Activated T-helper 17 cell treated with anti-CD3 and anti-CD28 coated beads, Interleukin-2, amount 50 U/mL, for 72 hours (primary cell): ENCODE measurements around the gene OTOF. TPM values are rescaled to one million over a fixed set of nuclear protein-coding genes. Genes with fewer than 3 reads are reported as not detected.
A peak's percentile ranks its signal among the peaks of the same experiment; 100 is the strongest.

Experiments used
- ATAC-seq: fragments of 150-1000 bp; cut with Tn5 transposase; replicated peaks from 2 replicates; pipeline ENCODE4 v1.10.0; 2021; ENCODE audit warnings: mild to moderate bottlenecking, moderate library complexity
- H3K27ac Mint-ChIP-seq: one replicate; pipeline ENCODE4 v1.8.0; 2022; ENCODE audit warnings: mixed read lengths
- H3K27me3 Mint-ChIP-seq: one replicate; pipeline ENCODE4 v1.8.0; 2022; ENCODE audit warnings: mixed read lengths
- H3K36me3 Mint-ChIP-seq: one replicate; pipeline ENCODE4 v1.8.0; 2022; ENCODE audit warnings: low read depth, mild to moderate bottlenecking, mixed read lengths
- H3K4me1 Mint-ChIP-seq: one replicate; pipeline ENCODE4 v1.8.0; 2022; ENCODE audit warnings: mixed read lengths
- H3K4me3 Mint-ChIP-seq: one replicate; pipeline ENCODE4 v1.8.0; 2022; ENCODE audit warnings: mild to moderate bottlenecking, mixed read lengths
- H3K9me3 Mint-ChIP-seq: one replicate; pipeline ENCODE4 v1.8.0; 2022; ENCODE audit warnings: mixed read lengths
- total RNA-seq, 2 donors: library from RNA; stranded (reverse); gene quantifications; one replicate each; pipeline ENCODE4 v1.2.3, GENCODE V29; 2022

The OTOF gene
- total RNA-seq, 2 donors from 2014 or later: 0.95 to 2.1 TPM

DNA sequence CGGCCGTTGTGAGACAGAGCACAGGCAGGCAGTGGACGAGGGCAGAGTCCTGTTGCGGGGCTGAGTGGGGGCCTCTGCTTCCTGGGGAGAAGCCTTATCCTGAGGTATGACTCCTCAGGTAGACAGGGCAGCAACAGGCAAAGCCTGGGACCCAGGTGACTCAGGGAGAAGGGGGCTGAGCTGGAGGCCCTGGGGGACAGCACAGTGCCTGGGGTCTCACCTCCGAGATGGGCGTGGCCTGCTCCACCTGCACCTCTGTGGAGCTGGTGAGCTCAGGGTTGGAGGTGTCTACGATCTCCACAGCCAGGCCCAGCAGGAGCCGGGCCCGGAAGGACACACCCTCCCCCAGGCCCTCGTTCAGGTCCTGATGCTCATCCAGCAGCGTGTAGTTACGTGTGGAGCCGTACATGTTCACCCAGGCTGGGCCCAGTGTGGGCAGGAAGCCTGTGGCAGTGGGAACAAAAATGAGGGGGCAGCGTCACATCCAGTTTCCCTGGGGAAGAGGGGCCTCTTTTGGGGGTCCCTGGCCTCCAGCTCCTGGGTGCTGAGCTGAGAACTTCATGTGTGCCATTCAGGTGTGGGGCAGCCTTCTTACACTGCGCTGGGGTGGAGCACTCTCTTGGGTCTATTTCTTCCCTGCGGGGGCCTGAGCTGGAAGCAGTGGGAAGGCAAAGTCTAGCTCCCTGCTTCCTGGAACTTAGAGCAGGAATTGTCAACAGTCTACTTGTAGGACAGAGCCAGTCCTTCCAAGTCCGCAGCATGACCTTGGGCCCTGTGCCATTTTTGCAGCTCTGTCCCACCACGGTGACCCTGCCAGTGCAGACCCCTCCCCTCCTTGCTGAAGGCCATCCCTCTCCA, 2.9 kb upstream of the OTOF start:
- Mint-ChIP-seq H3K27me3 (no peaks in the 10 kb centered on the region), H3K27ac (no peak overlapping the region), H3K9me3 (no peaks in the 10 kb centered on the region), H3K4me1 (no peaks in the 10 kb centered on the region), H3K36me3 (no peaks in the 10 kb centered on the region), H3K4me3 (no peak overlapping the region)
- no peak for ATAC-seq

DNA sequence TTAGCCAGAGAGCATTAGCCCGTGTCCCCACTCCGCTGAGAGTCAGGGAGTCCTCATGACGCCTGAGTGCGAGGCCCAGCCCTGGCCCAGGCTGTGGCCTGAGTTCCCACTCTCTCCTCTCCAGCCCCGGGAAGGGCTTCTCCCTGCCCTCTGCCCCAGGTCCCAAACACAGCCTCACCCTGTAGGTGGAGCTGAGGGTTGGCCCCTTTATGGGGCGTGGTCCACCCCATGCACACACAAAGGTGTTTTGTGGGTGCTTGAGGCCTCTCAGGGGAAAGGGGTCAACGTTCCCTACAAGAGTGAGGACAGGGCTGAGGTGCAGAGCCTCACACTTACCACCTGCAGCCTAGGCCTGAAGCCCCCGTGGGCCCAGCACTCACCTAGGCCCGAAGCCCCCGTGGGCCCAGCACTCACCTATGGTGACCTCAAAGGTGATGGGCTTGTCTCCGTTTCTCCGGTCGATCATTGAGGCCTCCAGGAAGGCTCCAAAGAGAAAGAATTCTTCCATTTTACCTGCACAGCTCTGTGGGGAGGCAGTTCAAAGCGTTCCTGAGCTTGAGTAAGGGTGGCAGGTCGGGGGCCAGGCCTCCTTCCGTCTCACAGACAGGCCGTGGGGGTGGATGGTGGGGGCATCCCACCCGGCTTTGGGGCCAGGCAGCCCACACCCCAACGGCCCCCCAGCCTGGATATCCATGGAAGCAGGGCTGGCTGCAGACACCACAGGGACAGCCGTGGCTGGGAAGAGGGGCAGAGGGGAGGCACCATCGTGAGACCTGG, 2.1 kb upstream of the OTOF start:
- ATAC-seq: no peak
- no peak overlapping the region for H3K4me3 Mint-ChIP-seq
- no peaks in the 10 kb centered on the region for H3K36me3 Mint-ChIP-seq
- H3K9me3 Mint-ChIP-seq: no peaks in the 10 kb centered on the region
- H3K4me1 Mint-ChIP-seq: no peaks in the 10 kb centered on the region
- no peak overlapping the region for H3K27ac Mint-ChIP-seq
- no peaks in the 10 kb centered on the region for H3K27me3 Mint-ChIP-seq

DNA sequence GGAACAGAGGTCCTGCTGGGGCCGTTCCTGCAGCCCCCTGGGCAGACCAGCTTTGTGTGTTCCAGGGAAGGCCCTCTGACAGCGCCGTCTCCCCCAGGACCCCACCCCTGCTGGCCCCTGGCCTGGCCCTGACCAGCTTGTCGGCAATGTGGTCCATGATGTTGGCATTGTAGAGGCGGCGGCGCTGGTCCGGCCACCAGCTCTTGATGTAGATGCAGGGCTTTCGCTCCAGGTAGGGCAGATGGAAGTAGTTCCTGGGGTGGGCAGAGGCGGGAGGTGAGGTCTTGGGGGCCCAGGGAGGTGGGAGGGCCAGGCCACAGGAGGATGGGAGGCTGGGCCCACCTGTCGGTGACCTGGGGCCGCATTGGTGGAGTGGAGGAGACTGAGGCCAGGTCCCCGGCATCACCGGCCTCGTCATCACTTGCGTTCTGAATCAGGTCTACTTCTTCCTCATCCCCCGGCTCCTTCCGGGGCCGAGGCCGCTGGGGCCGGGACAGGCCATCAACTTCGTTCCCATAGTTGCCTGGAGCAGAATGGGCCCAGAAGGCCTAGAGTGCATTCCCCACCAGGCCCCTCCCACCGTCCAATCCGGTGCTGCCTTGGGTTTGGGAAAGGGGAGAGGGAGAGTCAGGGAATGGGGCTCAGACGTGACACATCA, 1.3 kb upstream of the OTOF start:
- Mint-ChIP-seq H3K36me3 (no peaks in the 10 kb centered on the region), H3K27ac (no peak overlapping the region), H3K4me1 (no peaks in the 10 kb centered on the region), H3K27me3 (no peaks in the 10 kb centered on the region), H3K4me3 (no peak overlapping the region), H3K9me3 (no peaks in the 10 kb centered on the region)
- ATAC-seq: no peak

DNA sequence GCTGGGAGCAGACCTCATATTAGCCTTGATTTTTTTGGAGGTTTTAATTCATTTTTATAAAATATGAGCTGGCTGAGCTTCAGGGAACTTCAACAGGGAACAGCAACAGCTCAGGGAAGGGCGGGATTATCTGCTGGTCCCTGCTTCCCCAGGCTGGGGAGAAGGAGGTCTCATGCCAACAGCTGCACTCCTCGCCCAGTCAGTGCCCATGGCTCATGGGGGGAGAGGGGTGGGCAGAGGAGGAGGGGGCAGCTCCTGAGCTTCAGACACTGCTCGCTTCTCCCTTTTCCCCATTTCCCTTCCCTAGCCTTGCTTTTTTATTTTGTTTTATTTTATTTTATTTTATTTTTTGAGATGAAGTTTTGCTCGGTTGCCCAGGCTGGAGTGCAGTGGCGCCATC, 442 bp upstream of the OTOF start:
- H3K4me1 Mint-ChIP-seq: no peaks in the 10 kb centered on the region
- no peaks in the 10 kb centered on the region for H3K36me3 Mint-ChIP-seq
- no peak overlapping the region for H3K27ac Mint-ChIP-seq
- no peaks in the 10 kb centered on the region for H3K27me3 Mint-ChIP-seq
- H3K4me3 Mint-ChIP-seq: no peak overlapping the region
- ATAC-seq: no peak
- H3K9me3 Mint-ChIP-seq: no peaks in the 10 kb centered on the region

DNA sequence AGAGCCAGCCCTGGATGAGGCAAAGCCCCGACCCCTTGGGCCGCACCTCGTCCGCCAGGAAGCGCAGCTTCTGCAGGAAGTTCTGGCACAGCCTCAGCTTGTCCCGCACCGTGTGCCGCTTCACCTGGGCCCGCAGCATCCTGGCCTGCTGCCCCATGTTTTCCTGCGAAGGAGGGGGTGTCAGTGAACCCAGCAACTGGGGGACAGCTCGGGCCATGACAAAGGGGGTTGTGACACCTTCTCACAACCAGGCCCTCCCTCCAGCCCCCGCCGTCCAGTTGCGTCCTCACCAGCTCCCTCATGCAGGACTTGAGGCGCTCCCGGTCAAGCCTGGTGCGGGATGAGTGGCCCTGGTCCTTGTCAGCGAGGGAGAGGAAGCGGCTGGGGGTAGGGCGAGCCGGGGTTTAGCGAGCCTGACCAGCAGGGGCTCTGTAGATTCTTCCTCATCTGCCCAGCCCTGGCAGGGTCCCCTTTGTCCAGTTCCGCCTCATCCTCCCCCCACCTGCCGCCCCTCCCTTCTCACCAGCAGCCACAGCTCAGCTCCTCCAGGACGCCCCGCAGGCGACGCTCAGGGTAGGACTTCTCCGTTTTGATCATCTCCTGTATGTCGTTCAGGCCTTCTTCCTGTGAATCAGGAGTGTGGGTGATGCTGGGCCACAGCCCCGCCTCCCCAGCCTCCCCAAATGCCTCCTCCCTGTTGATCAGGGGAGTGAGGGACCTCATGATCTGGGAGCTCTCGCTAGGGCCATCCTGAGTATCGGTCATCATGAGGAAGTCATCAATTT, 606 bp downstream of the OTOF start:
- Mint-ChIP-seq H3K27ac (peak overlapping the region; percentile 48), H3K27me3 (no peaks in the 10 kb centered on the region), H3K4me1 (no peaks in the 10 kb centered on the region), H3K9me3 (no peaks in the 10 kb centered on the region), H3K4me3 (peak overlapping the region; percentile 38), H3K36me3 (no peaks in the 10 kb centered on the region)
- ATAC-seq: peak; percentile 76

DNA sequence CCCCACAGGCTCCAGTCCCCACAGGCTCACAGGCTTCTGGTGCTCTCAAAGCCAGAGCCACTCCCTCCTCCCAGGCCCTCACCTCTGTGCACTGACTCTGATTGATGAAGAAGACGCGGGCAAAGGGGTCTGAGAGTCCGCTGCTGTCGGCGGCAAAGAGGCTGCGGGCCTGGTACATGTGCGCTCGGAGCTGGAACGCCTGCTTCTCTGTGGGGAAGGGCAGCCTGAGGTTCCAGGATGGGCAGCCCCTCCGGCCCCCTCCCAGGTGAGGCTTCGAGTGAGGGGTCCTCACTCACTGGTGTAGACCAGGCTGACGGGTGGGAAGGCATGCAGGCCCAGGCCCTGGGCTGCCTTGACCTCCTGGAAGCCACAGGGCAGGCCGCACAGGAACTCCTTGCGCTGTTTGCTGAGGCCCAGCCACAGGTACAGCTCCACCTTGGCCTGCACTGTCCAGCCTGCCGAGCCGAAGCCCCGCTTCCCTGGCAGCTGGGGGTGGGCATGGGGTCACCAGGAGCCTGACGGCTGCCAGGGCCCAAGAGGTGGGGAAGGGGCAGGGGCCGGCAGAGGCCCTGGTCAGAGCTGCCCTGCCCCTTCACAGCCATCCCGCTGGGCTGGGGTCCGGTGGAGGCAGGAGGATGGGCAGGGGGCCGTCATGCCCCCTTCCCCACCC, 2.0 kb downstream of the OTOF start:
- no peak for ATAC-seq
- H3K4me1 Mint-ChIP-seq: no peaks in the 10 kb centered on the region
- H3K27me3 Mint-ChIP-seq: no peaks in the 10 kb centered on the region
- no peak overlapping the region for H3K27ac Mint-ChIP-seq
- no peaks in the 10 kb centered on the region for H3K36me3 Mint-ChIP-seq
- no peak overlapping the region for H3K4me3 Mint-ChIP-seq
- H3K9me3 Mint-ChIP-seq: no peaks in the 10 kb centered on the region

DNA sequence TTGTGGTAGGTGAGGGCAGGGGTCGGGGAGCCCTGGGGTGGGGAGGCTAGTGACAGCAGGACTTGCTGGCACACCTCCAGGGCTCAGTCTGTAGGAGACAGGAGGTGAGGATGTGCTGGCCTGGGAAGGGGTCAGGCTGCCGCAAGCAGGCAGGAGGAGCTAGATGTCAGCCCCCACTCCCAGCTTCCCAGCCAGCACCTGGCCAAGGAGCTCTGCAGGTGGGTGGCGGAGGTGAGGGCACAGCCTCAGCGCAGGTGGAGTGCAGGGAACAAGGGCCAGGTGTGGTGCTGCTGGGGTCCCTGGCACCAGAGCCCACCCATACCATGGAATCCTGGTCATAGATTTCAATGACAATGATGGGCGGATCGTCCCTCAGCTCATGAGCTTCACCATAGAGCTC, 2.9 kb downstream of the OTOF start:
- no peak overlapping the region for H3K27ac Mint-ChIP-seq
- H3K4me1 Mint-ChIP-seq: no peaks in the 10 kb centered on the region
- no peaks in the 10 kb centered on the region for H3K27me3 Mint-ChIP-seq
- no peaks in the 10 kb centered on the region for H3K36me3 Mint-ChIP-seq
- H3K9me3 Mint-ChIP-seq: no peaks in the 10 kb centered on the region
- ATAC-seq: no peak
- H3K4me3 Mint-ChIP-seq: no peak overlapping the region

DNA sequence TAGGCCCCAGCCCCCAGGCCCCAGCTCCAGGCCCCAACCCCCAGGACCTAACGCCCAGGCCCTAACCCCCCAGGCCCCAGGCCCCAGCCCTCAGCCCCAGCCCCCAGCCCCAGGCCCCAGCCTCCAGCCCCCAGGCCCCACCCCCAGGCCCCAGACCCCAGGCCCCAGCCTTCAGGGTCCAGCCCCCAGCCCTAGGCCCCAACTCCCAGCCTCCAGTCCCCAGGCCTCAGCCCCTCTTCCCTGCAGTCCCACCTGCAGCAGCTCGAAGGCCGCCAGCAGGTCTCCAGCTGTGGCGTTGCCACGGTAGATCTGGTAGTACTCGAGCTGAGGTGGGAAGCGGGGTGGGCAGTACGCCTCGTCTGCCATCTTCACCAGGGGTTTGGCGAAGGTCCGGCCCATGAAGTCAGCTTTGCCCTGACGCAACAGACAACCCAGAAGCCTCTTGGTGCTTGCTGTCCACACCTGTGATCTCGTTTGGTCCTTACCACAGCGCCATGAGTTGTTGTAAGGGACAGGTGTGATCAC, 3.6 kb downstream of the OTOF start:
- H3K4me3 Mint-ChIP-seq: no peak overlapping the region
- no peaks in the 10 kb centered on the region for H3K27me3 Mint-ChIP-seq
- H3K27ac Mint-ChIP-seq: no peak overlapping the region
- no peak for ATAC-seq
- no peaks in the 10 kb centered on the region for H3K36me3 Mint-ChIP-seq
- H3K4me1 Mint-ChIP-seq: no peaks in the 10 kb centered on the region
- H3K9me3 Mint-ChIP-seq: no peaks in the 10 kb centered on the region

DNA sequence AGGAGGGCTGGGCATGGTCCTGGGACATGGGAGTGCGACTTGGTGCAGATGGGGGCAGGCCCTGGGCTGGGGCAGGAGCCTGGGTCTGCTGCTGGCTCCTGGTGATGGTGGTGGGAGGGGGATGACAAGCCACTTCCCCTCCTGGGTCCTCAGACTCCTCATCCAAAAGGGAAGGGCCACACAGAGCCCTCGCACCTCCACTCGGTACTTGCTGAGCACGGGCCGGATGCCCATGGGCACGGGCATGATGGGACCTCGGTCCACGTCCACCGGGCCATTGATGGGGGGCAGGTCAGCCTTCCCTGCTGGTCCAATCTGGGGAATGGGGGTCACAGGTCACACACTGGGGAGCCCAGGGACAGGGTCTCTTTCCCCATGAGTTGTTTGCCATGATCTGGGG, 4.1 kb downstream of the OTOF start:
- H3K4me1 Mint-ChIP-seq: no peaks in the 10 kb centered on the region
- no peak overlapping the region for H3K27ac Mint-ChIP-seq
- no peaks in the 10 kb centered on the region for H3K36me3 Mint-ChIP-seq
- no peaks in the 10 kb centered on the region for H3K27me3 Mint-ChIP-seq
- ATAC-seq: no peak
- H3K4me3 Mint-ChIP-seq: no peak overlapping the region
- no peaks in the 10 kb centered on the region for H3K9me3 Mint-ChIP-seq

DNA sequence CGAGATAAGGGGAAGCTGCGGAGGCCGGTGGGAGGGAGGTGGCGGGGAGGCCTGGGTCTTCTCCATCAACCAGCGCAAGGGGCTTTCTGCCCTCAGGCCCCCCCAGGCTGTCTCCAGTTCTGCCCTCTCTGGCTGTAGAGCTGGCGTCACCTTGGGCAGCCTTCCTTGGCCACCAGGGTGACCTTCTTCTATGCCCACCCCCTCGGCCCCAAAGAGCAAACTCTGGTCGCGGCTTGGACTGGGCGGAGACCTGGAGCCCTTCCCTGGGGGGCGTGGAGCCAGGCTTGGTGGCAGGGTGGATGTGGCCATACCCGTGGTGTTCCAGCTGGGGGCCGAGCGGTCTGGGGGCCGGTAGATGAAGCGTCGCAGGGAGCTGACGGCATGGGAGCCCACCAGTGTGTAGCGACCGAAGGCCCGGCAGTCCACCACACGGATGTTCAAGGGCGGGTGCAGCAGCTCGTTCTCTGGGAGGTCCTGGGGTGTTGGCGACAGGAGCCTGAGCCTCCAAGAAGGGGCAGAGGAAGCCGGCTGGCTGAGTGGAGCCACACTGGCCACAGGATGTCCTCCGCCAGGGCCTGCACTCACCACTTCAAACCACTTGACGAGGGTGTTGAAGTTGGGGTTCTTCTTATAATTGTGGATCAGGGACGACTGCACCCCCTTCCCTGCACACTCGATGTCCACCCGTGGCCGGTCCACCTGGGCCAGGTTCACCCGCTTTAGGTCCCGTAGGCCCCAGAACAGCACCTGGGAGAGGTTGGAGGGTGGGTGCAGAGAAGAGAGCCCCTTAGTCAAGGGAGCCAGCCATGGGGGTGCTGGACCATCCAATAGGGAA, 4.9 kb downstream of the OTOF start:
- no peak for ATAC-seq
- Mint-ChIP-seq H3K36me3 (no peaks in the 10 kb centered on the region), H3K27me3 (no peaks in the 10 kb centered on the region), H3K27ac (no peak overlapping the region), H3K4me3 (no peak overlapping the region), H3K4me1 (no peaks in the 10 kb centered on the region), H3K9me3 (no peaks in the 10 kb centered on the region)

DNA sequence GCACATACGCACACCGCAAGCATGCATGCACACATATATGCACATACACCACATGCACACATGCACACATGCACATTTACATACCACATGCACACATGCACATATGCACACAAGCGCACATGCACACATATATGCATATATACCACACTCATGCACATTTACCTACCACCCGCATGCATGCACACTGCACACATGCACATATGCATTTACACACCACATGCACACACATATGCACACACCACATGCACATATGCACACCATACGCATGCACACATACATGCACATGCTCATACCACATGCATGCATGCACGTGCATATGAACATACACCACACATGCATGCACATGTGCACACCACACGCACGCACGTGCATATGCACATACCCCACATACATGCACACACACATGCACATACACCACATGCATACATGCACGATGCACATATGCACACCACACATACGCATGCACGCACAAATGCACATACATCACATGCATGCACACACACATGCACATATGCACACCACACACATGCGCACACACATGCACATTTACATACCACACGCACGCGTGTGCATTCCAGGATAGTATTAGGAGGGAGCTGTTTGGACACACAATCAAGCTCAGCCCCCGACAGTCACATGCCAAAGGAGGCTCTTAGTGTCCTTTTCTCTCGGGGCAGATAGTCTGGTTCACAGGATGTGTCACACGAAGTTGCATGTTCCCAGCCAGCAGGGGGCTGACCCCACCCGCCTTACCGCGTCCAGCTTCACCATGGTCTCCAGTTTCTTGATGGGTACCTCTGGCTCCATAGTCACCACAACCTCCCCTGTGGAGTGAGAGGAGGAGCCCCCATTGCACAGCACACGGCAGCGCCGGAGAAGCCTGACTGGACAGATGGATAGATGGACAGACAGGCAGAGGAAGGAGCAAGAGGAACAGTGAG, 5.9 kb downstream of the OTOF start:
- ATAC-seq: no peak
- H3K36me3 Mint-ChIP-seq: no peaks in the 10 kb centered on the region

DNA sequence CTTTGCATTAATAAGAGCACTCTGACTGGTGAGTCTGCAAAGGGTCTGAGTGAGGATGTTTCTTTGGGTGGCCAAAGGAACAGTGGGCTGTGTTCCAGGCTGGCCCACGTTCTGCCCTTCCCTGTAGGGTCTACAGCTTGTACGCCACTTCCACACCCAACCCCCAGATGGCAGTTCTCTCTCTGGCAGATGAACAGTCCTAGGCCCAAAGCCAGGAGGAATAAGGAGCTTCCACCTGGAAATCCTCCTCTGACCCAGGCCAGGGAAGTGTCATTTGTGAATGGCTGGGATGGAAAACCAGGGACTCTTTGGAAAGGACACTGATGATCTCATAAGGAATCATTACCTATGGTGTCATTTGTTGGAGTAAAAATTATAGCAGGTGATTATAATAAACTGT, 6.6 kb downstream of the OTOF start:
- Mint-ChIP-seq H3K36me3 (no peaks in the 10 kb centered on the region), H3K27ac (no peak overlapping the region), H3K27me3 (no peaks in the 10 kb centered on the region), H3K9me3 (no peaks in the 10 kb centered on the region), H3K4me1 (no peaks in the 10 kb centered on the region), H3K4me3 (no peak overlapping the region)
- no peak for ATAC-seq

More for the DNA sequence above, 5.9 kb downstream of the OTOF start:
- Mint-ChIP-seq H3K27me3 (no peaks in the 10 kb centered on the region), H3K4me1 (no peaks in the 10 kb centered on the region), H3K4me3 (no peak overlapping the region), H3K27ac (no peak overlapping the region), H3K9me3 (no peaks in the 10 kb centered on the region)
